ENCODE results near the gene CCDC17.

CCDC17 gene

GRCh38 chr1:45644661-45645060 is 20.8 kb upstream of the CCDC17 start:
- in situ Hi-C loops (cut with HindIII; ENCODE audit: low sequenced_read_pairs) = no loop called here
- H3K4me3 ChIP-seq (ENCODE audit: low read depth, low read length) = no peak overlapping the region
- TF ChIP-seq CTCF (IDR thresholded peaks at IDR 0.05; ENCODE audit: low read depth, low read length) = no peak
- DNase-seq (ENCODE audit: low read depth, low spot score) = no peak

DNA sequence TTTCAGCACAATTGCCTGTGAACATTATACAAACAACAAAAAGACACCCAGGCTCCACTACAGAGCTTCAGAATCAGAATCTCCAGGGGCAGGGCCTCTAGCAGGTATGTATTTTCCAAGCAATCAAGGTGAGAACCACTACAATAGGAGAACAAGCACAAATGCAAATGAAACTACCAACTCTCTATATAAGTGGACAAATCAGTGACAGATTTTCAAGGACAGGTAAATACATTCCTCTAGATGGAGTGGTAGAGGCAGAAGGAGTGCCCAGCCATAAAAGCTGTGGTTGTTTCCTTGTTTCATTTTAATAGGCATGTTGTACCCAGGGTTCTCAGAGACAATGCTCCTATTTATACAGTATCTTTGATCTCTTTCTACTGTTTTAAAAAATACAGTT is 20.1 kb upstream of the CCDC17 start:
- DNase-seq (ENCODE audit: low read depth, low spot score) = no peak
- TF ChIP-seq CTCF (IDR thresholded peaks at IDR 0.05; ENCODE audit: low read depth, low read length) = no peak
- in situ Hi-C loops (cut with HindIII; ENCODE audit: low sequenced_read_pairs) = no loop called here
- H3K4me3 ChIP-seq (ENCODE audit: low read depth, low read length) = no peak overlapping the region

GRCh38 chr1:45643321-45643720 is 19.5 kb upstream of the CCDC17 start:
- H3K4me3 ChIP-seq (ENCODE audit: low read depth, low read length) = no peak overlapping the region
- TF ChIP-seq CTCF (IDR thresholded peaks at IDR 0.05; ENCODE audit: low read depth, low read length) = no peak
- in situ Hi-C loops (cut with HindIII; ENCODE audit: low sequenced_read_pairs) = no loop called here
- DNase-seq (ENCODE audit: low read depth, low spot score) = no peak

DNA sequence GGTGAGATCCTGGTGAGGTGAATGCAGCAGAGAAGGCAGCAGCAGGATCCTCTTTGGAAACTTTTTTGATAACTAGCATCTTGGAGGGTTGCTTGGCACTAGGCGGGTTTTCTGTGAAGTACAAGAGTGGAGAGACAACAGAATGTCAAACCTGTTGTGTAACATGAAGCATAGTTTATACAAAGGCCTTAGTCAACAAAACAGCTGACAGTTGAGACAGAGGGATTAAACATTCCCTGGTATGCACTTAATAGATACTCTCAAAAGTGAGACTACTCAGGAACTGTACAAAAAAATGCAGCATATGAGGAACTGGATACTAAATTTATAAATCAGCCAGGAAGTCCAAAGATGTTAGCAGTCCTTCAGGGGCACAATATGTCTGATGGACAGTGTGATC is 16.4 kb upstream of the CCDC17 start:
- DNase-seq (ENCODE audit: low read depth, low spot score) = no peak
- in situ Hi-C loops (cut with HindIII; ENCODE audit: low sequenced_read_pairs) = no loop called here
- no peak overlapping the region for H3K4me3 ChIP-seq (ENCODE audit: low read depth, low read length)
- no peak for TF ChIP-seq CTCF (IDR thresholded peaks at IDR 0.05; ENCODE audit: low read depth, low read length)

- in situ Hi-C loops (cut with HindIII; ENCODE audit: low sequenced_read_pairs) = no loop called here
- no peak for DNase-seq (ENCODE audit: low read depth, low spot score)
- no peak for TF ChIP-seq CTCF (IDR thresholded peaks at IDR 0.05; ENCODE audit: low read depth, low read length)
Measured at GRCh38 chr1:45635211-45635610, 11.4 kb upstream of the CCDC17 start.

GRCh38 chr1:45630429-45630828 is 6.6 kb upstream of the CCDC17 start:
- no peak for DNase-seq (ENCODE audit: low read depth, low spot score)
- no peak overlapping the region for H3K4me3 ChIP-seq (ENCODE audit: low read depth, low read length)
- in situ Hi-C loops (cut with HindIII; ENCODE audit: low sequenced_read_pairs) = no loop called here
- TF ChIP-seq CTCF (IDR thresholded peaks at IDR 0.05; ENCODE audit: low read depth, low read length) = no peak

More at GRCh38 chr1:45635211-45635610, 11.4 kb upstream of the CCDC17 start:
- no peak overlapping the region for H3K4me3 ChIP-seq (ENCODE audit: low read depth, low read length)

DNA sequence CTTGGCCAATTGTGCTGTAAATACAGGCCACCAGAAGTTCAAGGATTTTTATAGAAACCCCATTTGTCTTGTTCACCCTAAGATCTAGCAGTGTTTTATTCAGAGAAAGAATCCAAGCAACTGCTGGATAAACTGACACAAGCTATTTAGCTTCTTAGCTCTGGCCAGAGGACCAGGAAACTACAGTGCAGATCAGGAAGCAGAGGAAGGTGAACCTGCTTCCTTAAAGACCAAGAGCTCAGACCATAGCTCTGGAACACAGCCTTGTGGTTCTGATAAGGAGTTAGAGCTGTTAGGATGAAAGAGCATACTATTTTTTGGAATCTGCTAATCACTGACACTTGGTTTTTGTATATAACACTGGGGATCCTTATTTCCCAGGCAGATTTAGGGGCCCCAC is 5.2 kb upstream of the CCDC17 start:
- DNase-seq (ENCODE audit: low read depth, low spot score) = no peak
- H3K4me3 ChIP-seq (ENCODE audit: low read depth, low read length) = no peak overlapping the region
- in situ Hi-C loops (cut with HindIII; ENCODE audit: low sequenced_read_pairs) = no loop called here
- no peak for TF ChIP-seq CTCF (IDR thresholded peaks at IDR 0.05; ENCODE audit: low read depth, low read length)

Measured in astrocyte of the spinal cord (primary cell).